GM18870 (cell line): Measurements from ENCODE around the gene AFMID.
A peak's percentile ranks its signal among the peaks of the same experiment; 100 is the strongest.

Experiments used
- ATAC-seq: cut with Tn5 transposase; IDR thresholded peaks from one replicate; pipeline ENCODE4 v1.9.1; 2021; ENCODE audit warnings: moderate library complexity; ENCODE audit not compliant: unreplicated experiment

Gene AFMID

GRCh38 chr17:78236362-78237127 lies 49.4 kb downstream of the AFMID start:
- no peak for ATAC-seq

- ATAC-seq = no peak
Measured at GRCh38 chr17:78237401-78238012, 50.3 kb downstream of the AFMID start.

GRCh38 chr17:78238823-78239488 lies 51.8 kb downstream of the AFMID start:
- no peak for ATAC-seq

GRCh38 chr17:78239489-78239931 lies 52.3 kb downstream of the AFMID start:
- ATAC-seq = no peak

GRCh38 chr17:78240012-78240655 lies 53.0 kb downstream of the AFMID start:
- ATAC-seq = no peak

- ATAC-seq = no peak
Measured at GRCh38 chr17:78240839-78241238, 53.7 kb downstream of the AFMID start.

- ATAC-seq = no peak
Measured at GRCh38 chr17:78241277-78242023, 54.3 kb downstream of the AFMID start.

GRCh38 chr17:78242024-78242742 lies 55.0 kb downstream of the AFMID start:
- peak; percentile 54 for ATAC-seq

GRCh38 chr17:78247304-78247703 lies 60.1 kb downstream of the AFMID start:
- no peak for ATAC-seq

GRCh38 chr17:78248051-78248914 lies 61.1 kb downstream of the AFMID start:
- ATAC-seq = no peak

- ATAC-seq = no peak
Measured at GRCh38 chr17:78249074-78249817, 62.1 kb downstream of the AFMID start.

GRCh38 chr17:78249818-78250806 lies 63.0 kb downstream of the AFMID start:
- no peak for ATAC-seq

- ATAC-seq = peak; percentile 58
Measured at GRCh38 chr17:78250891-78251772, 64.0 kb downstream of the AFMID start.

GRCh38 chr17:78251773-78252103 lies 64.6 kb downstream of the AFMID start:
- no peak for ATAC-seq

GRCh38 chr17:78252111-78252634 lies 65.0 kb downstream of the AFMID start:
- no peak for ATAC-seq
